ENCODE measurements around the gene RPAIN.
A peak's percentile ranks its signal among the peaks of the same experiment; 100 is the strongest.

The RPAIN gene

GRCh38 chr17:5438716-5439445 is 18.9 kb downstream of the RPAIN start, which contains the start of gene C1QBP:
TSS of gene C1QBP (minus strand) at chr17:5439155. CDS start at chr17:5439073, 82 bp downstream.
- peak within 1 kb of the TSS; percentile 83 for H3K4me3 ChIP-seq (ENCODE audit: low read length)
- peak; percentile 89 for DNase-seq (ENCODE audit: low read depth)
- TF ChIP-seq, protein P1, sequence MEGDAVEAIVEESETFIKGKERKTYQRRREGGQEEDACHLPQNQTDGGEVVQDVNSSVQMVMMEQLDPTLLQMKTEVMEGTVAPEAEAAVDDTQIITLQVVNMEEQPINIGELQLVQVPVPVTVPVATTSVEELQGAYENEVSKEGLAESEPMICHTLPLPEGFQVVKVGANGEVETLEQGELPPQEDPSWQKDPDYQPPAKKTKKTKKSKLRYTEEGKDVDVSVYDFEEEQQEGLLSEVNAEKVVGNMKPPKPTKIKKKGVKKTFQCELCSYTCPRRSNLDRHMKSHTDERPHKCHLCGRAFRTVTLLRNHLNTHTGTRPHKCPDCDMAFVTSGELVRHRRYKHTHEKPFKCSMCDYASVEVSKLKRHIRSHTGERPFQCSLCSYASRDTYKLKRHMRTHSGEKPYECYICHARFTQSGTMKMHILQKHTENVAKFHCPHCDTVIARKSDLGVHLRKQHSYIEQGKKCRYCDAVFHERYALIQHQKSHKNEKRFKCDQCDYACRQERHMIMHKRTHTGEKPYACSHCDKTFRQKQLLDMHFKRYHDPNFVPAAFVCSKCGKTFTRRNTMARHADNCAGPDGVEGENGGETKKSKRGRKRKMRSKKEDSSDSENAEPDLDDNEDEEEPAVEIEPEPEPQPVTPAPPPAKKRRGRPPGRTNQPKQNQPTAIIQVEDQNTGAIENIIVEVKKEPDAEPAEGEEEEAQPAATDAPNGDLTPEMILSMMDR (conservative IDR thresholded peaks at IDR 0.05; ENCODE audit: low read length), result peak; percentile 83

DNA sequence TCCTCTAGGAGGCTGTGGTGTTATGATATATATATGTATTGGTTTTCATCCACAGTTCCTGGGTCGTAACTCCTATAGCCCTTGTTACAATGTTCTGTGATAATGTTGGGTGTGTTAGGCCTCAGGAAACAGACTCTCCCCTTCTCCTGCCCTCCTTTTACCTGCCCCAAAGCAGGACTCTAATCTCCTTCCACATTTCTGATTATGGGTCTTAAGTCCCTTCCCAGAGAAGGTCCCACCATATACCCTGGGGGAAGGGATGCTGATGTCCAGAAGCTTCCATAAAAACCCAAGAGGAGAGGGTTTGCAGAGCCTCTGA is 19.4 kb downstream of the RPAIN start:
- TF ChIP-seq, protein P1 (conservative IDR thresholded peaks at IDR 0.05; ENCODE audit: low read length), result no peak
- no peak for DNase-seq (ENCODE audit: low read depth)
- H3K4me3 ChIP-seq (ENCODE audit: low read length), result peak overlapping the region; percentile 39

GRCh38 chr17:5443728-5444127 is 23.7 kb downstream of the RPAIN start:
- TF ChIP-seq, protein P1 (conservative IDR thresholded peaks at IDR 0.05; ENCODE audit: low read length), result no peak
- no peak overlapping the region for H3K4me3 ChIP-seq (ENCODE audit: low read length)
- DNase-seq (ENCODE audit: low read depth), result no peak

GRCh38 chr17:5444209-5444608 is 24.2 kb downstream of the RPAIN start:
- TF ChIP-seq, protein P1 (conservative IDR thresholded peaks at IDR 0.05; ENCODE audit: low read length), result no peak
- no peak for DNase-seq (ENCODE audit: low read depth)

GRCh38 chr17:5446786-5447185 is 26.8 kb downstream of the RPAIN start:
- no peak for DNase-seq (ENCODE audit: low read depth)
- TF ChIP-seq, protein P1 (conservative IDR thresholded peaks at IDR 0.05; ENCODE audit: low read length), result no peak

More at GRCh38 chr17:5444209-5444608, 24.2 kb downstream of the RPAIN start:
- H3K4me3 ChIP-seq (ENCODE audit: low read length), result no peak overlapping the region

GRCh38 chr17:5464717-5465507 is 44.9 kb downstream of the RPAIN start:
- TF ChIP-seq, protein P1 (conservative IDR thresholded peaks at IDR 0.05; ENCODE audit: low read length), result no peak
- H3K4me3 ChIP-seq (ENCODE audit: low read length), result no peak overlapping the region
- no peak for DNase-seq (ENCODE audit: low read depth)

More at GRCh38 chr17:5446786-5447185, 26.8 kb downstream of the RPAIN start:
- H3K4me3 ChIP-seq (ENCODE audit: low read length), result no peak overlapping the region
